HG02759 (cell line): ENCODE results near the gene EHBP1.

Source experiments
- ATAC-seq: cut with Tn5 transposase; IDR thresholded peaks from one replicate; pipeline ENCODE4 v1.9.1; 2021; ENCODE audit warnings: mild to moderate bottlenecking, moderate library complexity; ENCODE audit not compliant: unreplicated experiment

The EHBP1 gene

GRCh38 chr2:62939735-62940491 lies 234.4 kb downstream of the EHBP1 start:
- no peak for ATAC-seq

GRCh38 chr2:62940697-62941096 lies 235.2 kb downstream of the EHBP1 start:
- ATAC-seq, result no peak

GRCh38 chr2:62941413-62941812 lies 235.9 kb downstream of the EHBP1 start:
- no peak for ATAC-seq

- no peak for ATAC-seq
Observed at GRCh38 chr2:62944362-62944761, 238.8 kb downstream of the EHBP1 start.

- no peak for ATAC-seq
Observed at GRCh38 chr2:62947403-62947802, 241.9 kb downstream of the EHBP1 start.

GRCh38 chr2:62956651-62957050 lies 251.1 kb downstream of the EHBP1 start:
- no peak for ATAC-seq

GRCh38 chr2:62958206-62958605 lies 252.7 kb downstream of the EHBP1 start:
- ATAC-seq, result no peak

GRCh38 chr2:62964050-62964449 lies 258.5 kb downstream of the EHBP1 start:
- no peak for ATAC-seq

GRCh38 chr2:62964671-62965070 lies 259.2 kb downstream of the EHBP1 start:
- no peak for ATAC-seq

GRCh38 chr2:62966991-62967390 lies 261.5 kb downstream of the EHBP1 start:
- no peak for ATAC-seq

GRCh38 chr2:62968168-62968567 lies 262.7 kb downstream of the EHBP1 start:
- ATAC-seq, result no peak

- no peak for ATAC-seq
Observed at GRCh38 chr2:62968668-62969067, 263.2 kb downstream of the EHBP1 start.

GRCh38 chr2:62971936-62972335 lies 266.4 kb downstream of the EHBP1 start:
- ATAC-seq, result no peak

GRCh38 chr2:62972601-62973000 lies 267.1 kb downstream of the EHBP1 start:
- ATAC-seq, result no peak

- no peak for ATAC-seq
Observed at GRCh38 chr2:62974999-62975398, 269.5 kb downstream of the EHBP1 start.

- ATAC-seq, result no peak
Observed at GRCh38 chr2:62991605-62992004, 286.1 kb downstream of the EHBP1 start.

- ATAC-seq, result no peak
Observed at GRCh38 chr2:62992561-62992960, 287.0 kb downstream of the EHBP1 start.

- no peak for ATAC-seq
Observed at GRCh38 chr2:62994206-62994605, 288.7 kb downstream of the EHBP1 start.

- no peak for ATAC-seq
Observed at GRCh38 chr2:62996534-62997186, 291.1 kb downstream of the EHBP1 start.

GRCh38 chr2:62998949-62999348 lies 293.4 kb downstream of the EHBP1 start:
- ATAC-seq, result no peak

- ATAC-seq, result no peak
Observed at GRCh38 chr2:62999905-63000304, 294.4 kb downstream of the EHBP1 start.

- ATAC-seq, result no peak
Observed at GRCh38 chr2:63000801-63001200, 295.3 kb downstream of the EHBP1 start.

- ATAC-seq, result no peak
Observed at GRCh38 chr2:63001576-63001975, 296.1 kb downstream of the EHBP1 start.
